Mucosa of descending colon (tissue), 3 donors: Measurements from ENCODE around the gene UBA52. TPM values are rescaled to one million over a fixed set of nuclear protein-coding genes. Genes with fewer than 3 reads are reported as not detected.
"Not testable (repeated sequence)": the region's sequence is repeated elsewhere in the genome, so short reads cannot be mapped to it uniquely, and the experiment has no call there.

Source experiments
- ATAC-seq: fragments of 200-7000 bp; cut with Tn5 transposase; one replicate; pipeline ENCODE4 v1.9.1; 2020; ENCODE audit warnings: mild to moderate bottlenecking, moderate library complexity
- DNase-seq, 3 donors: peaks; one replicate each; pipeline ENCODE4 v3.0.0-alpha.2; 2020
- H3K36me3 ChIP-seq: fragments of 200-600 bp; one replicate; pipeline ENCODE4 v1.8.0; 2021; ENCODE audit warnings: low read depth, mild to moderate bottlenecking
- H3K4me1 ChIP-seq: fragments of 200-600 bp; one replicate; pipeline ENCODE4 v1.8.0; 2021; ENCODE audit warnings: low read depth, mild to moderate bottlenecking
- H3K4me3 ChIP-seq: fragments of 200-600 bp; one replicate; pipeline ENCODE4 v1.8.0; 2021; ENCODE audit warnings: mild to moderate bottlenecking
- H3K9me3 ChIP-seq: fragments of 200-600 bp; one replicate; pipeline ENCODE4 v1.8.0; 2021; ENCODE audit warnings: mild to moderate bottlenecking
- CTCF ChIP-seq: fragments of 200-600 bp; IDR thresholded peaks from one replicate; pipeline ENCODE4 v1.8.0; 2022; ENCODE audit warnings: antibody characterized with exemption, mild to moderate bottlenecking
- intact Hi-C, 2 donors: fragments of 100-400 bp; cut with DNase I in 1 of 2; cut with micrococcal nuclease in 1 of 2; formaldehyde crosslinking; loops; one replicate each; pipeline versions ENCODE4 v1.11.0 to v1.11.1; 2022; cut with DNase I, micrococcal nuclease
- long read RNA-seq, 2 donors: library from polyadenylated mRNA; unstranded; transcript quantifications; one replicate each; pipeline ENCODE4 v2.0.0, GENCODE V29; 2019 to 2021
- total RNA-seq, 3 donors: library from RNA; stranded (reverse); fragmentation: NEBNext Ultra II Directional in 2 of 3; extraction: Animal tissue kit (Norgen Biotek cat#: 25700) in 2 of 3; gene quantifications; one replicate each; pipeline versions ENCODE4 v1.2.1 to v1.2.4, GENCODE V29; 2021 to 2023
- donor health status: DM: no; HTN: no; CAD: no; lungs with moderate emphysema.
- donor health status: DM: no; HTN: no; CAD: no.
- donor health status: DM: no; HTN: yes; CAD: no.

UBA52 gene
- 100 to 1,000 TPM; 771 to 910 (median 811) TPM for total RNA-seq
- long read RNA-seq, donor 1, transcript UBA52-202 (5 exons, 2,845 nt): minor isoform, 41 of 148 reads
- long read RNA-seq, donor 1, transcript UBA52-201 (5 exons, 572 nt): major isoform, 92 of 148 reads
- long read RNA-seq, donor 1, partial matches to known transcripts: 6 of 148 reads
- long read RNA-seq, donor 1, other reads (novel, unspliced or antisense): 3 of 148 reads
- long read RNA-seq, donor 2, transcript UBA52-209 (4 exons, 514 nt): minor isoform, 69 of 454 reads
- long read RNA-seq, donor 2, transcript UBA52-201 (5 exons, 572 nt): major isoform, 249 of 454 reads
- long read RNA-seq, donor 2, transcript UBA52-202 (5 exons, 2,845 nt): minor isoform, 117 of 454 reads
- long read RNA-seq, donor 2, partial matches to known transcripts: 5 of 454 reads
- long read RNA-seq, donor 2, other reads (novel, unspliced or antisense): 13 of 454 reads

- ATAC-seq (peak; percentile 99), DNase-seq (peak; percentile 99 to 100 (median 99))
- peaks cover 12% of the 10 kb centered on the region for H3K4me1 ChIP-seq
- H3K9me3 ChIP-seq: no peaks in the 10 kb centered on the region
- peak within 1 kb of the TSS; percentile 76 for H3K4me3 ChIP-seq
- intact Hi-C loops: loop anchor here in 1 of 2 donors (10.0 kb wide), 1 partner anchor 127 kb away; no protein-coding TSS in a partner anchor
- no peak for TF ChIP-seq CTCF
- peaks cover 17% of the 10 kb centered on the region for H3K36me3 ChIP-seq
Measured at GRCh38 chr19:18571564-18572344, at the start of gene UBA52. TSS of gene UBA52 (plus strand) at chr19:18571857. CDS start at chr19:18573301, 1,444 bp downstream.

- Histone ChIP-seq H3K36me3 (peaks cover 6% of the 10 kb centered on the region), H3K9me3 (no peaks in the 10 kb centered on the region), H3K4me1 (peaks cover 14% of the 10 kb centered on the region), H3K4me3 (peak overlapping the region; percentile 100)
- TF ChIP-seq CTCF: peak; percentile 8
- DNase-seq (peak; percentile 100), ATAC-seq (peak; percentile 87)
- intact Hi-C loops: no loop called here
Measured at GRCh38 chr19:18522124-18522861, 49.4 kb upstream of the UBA52 start.

GRCh38 chr19:18522862-18523440 lies 48.7 kb upstream of the UBA52 start:
- ATAC-seq, H3K9me3 ChIP-seq, H3K4me3 ChIP-seq, intact Hi-C loops, H3K36me3 ChIP-seq: not testable (repeated sequence)
- peak in 1 of 3 donors; percentile 44 for DNase-seq
- peaks cover 14% of the 10 kb centered on the region for H3K4me1 ChIP-seq

- Histone ChIP-seq H3K36me3 (peaks cover 6% of the 10 kb centered on the region), H3K4me1 (peaks cover 9% of the 10 kb centered on the region), H3K4me3 (no peak overlapping the region), H3K9me3 (no peaks in the 10 kb centered on the region)
- ATAC-seq (no peak), DNase-seq (peak in 1 of 3 donors; percentile 27)
- no peak for TF ChIP-seq CTCF
- intact Hi-C loops: no loop called here
Measured at GRCh38 chr19:18523841-18524240, 47.8 kb upstream of the UBA52 start.

- intact Hi-C loops: no loop called here
- ATAC-seq (no peak), DNase-seq (no peak)
- Histone ChIP-seq H3K4me3 (no peak overlapping the region), H3K36me3 (peaks cover 6% of the 10 kb centered on the region), H3K9me3 (no peaks in the 10 kb centered on the region), H3K4me1 (no peaks in the 10 kb centered on the region)
- no peak for TF ChIP-seq CTCF
Measured at GRCh38 chr19:18526316-18526715, 45.3 kb upstream of the UBA52 start.
